ENCODE measurements around the gene ITPKB.
A peak's percentile ranks its signal among the peaks of the same experiment; 100 is the strongest.

Gene ITPKB

DNA sequence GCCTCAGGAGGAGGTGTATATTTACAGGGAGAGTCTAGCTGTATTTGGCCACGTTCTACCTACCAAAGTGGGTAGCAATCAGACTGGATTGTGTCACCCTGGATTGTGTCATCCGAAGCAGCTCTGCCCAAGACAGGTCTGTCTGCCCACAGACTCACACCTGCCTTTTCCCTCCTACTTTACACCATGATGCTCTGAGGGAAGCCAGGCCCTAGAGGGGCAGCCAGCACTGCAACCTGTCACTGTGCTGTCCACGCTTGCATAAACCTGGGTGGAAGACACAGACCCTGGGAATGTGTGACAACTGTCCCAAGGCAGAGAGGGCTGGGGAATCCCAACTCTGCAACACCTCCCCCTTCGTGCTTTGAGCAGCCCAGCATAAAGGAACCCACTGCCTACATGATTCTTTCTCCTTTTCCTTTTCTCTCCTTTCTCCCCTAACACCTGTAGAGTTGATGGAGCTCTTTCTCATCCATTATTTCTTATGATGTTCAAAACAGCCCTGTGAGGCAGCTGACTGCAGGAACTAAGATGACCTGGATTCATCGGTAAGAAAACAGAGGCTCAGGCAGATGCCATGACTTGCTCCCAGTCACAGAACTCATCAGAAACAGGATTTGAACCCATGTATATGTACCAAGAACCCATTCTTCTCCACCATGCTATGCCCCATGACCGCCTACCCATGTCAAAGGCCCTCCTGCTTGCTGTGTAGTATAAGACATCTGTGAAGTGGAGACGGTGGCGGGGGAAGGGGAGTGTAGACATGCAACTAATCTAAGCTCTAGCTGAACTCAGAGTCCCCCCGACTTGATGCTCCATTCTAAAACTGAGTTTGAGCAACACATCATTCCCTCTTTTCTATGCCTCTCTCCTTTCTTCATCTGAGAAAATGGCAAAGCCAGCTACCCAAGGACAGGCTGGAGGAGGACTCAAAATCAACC, 55.9 kb downstream of the ITPKB start:
- DNase-seq = no peak

DNA sequence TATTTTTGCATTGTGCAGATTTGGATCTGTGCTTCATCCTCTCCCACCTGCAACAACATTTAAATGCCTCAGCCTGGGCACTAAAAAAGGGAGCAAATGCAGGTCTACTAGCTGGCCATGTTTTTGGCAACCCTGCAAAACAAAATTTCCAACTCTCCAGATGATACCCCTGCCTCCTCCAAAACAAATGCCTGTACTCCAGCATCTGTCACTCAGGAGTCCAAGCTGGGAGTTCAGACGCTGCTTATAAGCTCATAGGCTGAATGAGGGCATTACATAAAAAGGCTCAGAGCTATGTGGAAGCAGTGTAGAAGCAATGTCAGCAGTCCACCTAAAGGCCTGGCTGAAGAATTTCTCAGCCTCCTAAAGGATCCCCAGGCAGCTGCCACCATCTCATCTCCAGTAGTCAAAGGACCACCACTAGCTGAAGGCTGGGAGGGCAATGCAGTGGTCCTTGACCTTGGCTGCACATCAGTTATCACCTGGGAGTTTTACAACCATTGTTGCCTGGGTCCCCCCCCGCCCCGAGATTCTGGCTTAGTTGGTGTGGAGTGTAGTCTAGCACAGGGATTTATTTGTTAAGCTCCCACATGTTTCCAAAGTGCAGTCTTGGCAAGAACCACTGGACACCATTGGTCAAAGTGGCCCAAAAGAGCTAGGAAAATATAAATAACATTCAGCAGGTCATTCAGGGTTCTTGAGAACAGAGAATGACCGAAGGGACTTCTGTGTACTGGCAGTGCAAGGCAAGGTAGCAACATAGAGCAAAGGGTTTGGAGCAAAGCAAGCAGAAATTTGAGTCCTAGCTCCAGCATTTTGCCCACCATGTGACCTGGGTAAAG, 57.2 kb downstream of the ITPKB start:
- DNase-seq = no peak

DNA sequence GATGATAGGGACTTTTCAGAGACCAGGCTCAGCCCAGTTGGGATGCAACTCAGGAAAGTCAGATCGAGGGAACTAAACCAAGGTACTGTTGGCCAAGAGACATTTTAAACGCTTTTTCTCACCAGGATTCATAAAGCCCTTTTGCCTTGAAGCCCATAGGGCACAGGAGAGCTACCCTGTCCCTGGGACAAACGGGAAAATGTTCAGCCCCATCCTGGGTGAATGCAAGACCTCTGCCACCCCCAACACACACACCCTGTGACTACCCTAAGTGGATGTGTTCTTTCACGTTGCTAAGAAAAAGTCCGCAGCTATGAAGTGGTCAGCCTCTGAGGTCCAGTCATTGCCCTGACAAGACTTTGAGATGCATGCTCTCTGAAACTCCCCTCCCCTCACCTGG, 58.4 kb downstream of the ITPKB start:
- DNase-seq = no peak

DNA sequence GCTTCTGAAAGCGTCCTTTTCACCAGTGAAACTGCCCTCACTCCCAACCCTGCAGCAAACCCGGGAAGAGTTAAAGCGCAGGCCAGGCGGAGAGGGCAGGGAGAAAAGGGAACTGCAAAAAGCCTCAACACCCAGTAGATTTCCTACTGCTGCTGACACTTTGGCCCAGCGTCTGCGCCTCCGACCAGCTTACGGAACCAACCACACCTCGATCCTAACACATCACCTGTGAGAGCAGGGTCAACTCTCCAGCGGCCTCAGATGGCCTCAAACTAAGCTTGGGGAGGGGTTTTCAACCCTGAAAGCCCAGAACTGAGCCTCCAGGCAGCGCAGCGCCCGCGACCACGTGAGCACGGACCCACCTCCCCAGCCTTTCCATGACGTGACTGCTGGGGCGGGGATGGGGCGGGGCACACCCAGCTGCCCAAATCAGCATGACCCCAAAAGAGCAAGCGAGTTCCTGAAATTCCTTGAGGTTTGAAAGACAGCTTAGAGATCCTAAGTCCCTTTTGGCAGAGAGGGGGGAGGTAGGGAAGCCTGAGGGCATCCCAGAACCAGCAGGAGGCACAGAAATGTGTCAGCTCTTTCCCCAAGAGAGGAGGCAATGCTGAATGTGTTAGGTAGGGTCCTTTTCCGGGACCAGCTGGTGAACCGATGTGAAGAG, 59.1 kb downstream of the ITPKB start:
- DNase-seq = no peak

DNA sequence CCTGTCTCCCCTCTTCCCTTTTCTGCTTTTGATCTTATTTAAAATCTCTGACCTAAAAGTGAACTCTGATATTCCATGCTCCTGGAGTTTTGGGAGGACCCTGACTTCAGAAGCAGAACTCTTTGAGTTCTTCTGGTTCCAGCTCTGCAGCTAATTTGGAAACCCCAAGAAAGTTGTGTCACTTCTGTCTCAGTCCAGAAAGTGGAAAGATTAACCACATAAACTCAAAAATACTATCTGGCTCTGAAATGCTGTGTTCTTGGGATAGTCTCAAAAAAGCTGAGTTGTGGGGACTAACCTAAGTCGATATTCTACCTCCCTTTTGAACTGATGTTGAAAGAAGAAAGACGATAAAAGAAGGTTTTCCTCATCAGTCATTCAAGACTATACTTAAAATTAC, 59.8 kb downstream of the ITPKB start:
- DNase-seq = no peak

DNA sequence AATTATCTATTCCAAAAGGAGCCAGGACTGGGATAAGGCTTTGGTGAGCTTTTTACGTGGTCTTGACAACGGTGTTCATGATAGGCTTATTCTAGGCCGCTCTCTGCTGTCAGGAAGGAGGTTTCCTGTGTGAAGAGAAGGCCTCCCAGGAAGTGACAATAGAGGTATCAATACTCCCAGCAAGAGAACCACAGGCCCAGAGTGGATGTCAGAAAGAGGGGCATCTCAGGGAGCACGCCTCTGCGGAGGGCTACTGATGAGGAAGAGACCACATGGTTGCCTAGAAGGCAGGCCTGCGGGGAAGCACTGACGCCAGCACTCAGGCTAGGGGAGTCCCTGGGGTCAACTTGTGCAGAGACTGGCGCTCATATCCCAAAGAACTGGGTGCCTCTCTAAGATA, 60.4 kb downstream of the ITPKB start:
- no peak for DNase-seq

DNA sequence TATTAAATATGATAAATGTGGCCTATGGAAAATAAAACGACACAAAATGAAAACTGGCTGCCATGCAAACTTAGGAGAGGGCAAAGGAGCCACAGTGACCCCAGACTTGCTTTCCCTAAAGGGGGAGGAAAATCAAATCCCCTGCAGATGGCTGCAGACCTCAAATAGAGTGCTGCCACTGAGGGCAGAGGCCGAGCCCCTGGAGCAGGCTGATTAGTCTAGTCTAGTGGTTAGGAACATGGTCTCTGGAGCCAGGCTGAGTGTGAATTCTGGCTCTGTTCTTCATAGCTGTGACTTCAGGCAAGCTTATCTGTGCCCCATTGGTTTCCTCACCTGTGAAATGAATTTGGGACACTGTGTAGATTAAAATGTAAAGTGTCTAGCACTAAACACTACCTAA, 60.8 kb downstream of the ITPKB start:
- DNase-seq = no peak

DNA sequence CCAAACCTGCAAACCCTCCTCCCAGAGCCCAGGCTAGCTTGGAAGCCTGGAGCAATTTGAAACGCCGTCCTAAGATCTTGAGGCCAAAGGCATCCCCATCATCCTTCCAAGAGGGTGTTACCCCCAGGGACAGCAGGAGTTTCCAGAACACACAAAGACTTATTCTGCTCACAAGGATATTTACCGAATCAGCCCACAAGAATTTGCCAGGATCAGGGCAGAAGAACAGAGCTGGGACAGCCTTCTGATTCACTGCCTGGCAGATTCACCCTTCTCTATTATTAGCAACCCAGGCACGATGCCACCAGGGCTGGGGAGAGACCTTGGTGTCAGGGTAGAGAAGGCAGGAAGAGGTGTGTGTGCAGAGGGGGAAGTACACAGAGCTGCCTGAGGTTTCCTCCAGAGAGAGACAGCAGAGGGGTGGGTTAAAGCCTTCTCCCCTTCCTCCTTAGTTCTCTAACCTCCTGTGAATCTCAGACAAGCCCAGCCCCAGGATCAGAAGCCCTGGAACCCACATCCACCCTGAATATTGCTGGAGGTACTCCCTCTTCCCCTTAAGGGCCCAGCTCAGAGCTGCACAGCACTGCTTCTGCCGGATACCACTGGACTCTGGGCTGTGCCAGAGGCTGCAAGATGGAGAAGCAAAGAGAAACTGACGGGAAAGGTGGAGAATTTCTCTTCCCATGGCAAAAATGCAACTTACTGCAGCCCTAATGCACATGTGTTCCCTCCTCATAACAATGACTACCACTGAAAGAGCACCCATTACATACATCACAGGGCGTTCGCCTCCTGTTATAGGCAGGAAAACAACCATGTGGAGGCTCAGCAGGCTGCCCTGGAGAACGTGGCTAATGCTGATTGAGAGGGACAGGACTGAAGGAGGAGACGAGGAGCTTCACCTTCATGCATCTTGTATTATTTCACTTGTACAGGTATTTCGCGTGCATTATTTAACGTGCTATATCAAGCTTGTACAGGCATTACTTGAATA, 61.8 kb downstream of the ITPKB start:
- DNase-seq = peak; percentile 29 to 40

DNA sequence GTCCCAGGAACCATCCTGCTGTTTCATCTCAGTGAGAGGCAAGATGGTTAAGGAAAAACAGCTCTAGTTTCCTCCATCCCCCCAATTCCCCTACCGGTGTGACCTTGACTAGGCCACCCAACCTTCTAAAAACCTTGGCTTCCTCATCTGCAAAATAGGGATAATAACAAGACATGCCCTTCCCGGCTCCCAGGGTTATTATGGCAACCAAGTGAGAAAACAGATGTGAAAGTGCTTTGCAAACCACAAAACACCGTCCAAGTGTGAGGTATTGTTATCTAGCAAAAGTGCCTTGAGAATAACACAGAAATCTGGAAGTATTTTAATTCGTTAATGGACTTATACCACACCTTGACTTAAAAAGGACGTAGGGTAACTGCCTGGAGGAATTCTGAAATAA, 62.7 kb downstream of the ITPKB start:
- DNase-seq = no peak

DNA sequence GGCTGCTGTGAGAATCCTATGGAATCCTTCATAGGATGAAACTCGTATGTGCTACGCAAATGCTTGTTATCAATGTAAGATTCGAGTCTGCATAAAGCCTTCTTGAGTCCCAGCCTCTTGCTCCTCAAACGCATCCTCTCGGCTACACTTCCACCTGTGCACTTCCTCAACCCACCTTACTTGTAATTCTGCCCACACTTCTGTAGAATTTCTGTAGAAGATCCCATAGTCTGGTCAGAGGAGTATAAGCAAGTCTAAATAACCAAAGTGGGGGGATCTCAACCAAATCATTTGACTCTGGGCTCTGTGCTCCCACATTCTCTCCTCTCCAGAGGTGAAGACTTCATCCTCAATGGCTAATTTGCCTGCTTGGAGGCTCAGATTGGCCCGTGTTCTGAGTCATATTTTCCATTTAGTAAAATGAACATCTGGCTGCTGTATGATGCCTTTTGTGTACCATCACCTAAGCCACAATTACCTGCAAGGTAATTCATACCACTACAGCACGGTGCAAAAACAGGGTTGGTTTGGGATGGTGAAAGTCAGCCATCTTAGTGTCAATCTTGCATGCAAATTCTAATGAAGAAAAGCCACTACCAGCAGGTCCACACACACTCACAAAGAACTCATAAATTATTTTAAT, 63.2 kb downstream of the ITPKB start:
- DNase-seq = no peak

DNA sequence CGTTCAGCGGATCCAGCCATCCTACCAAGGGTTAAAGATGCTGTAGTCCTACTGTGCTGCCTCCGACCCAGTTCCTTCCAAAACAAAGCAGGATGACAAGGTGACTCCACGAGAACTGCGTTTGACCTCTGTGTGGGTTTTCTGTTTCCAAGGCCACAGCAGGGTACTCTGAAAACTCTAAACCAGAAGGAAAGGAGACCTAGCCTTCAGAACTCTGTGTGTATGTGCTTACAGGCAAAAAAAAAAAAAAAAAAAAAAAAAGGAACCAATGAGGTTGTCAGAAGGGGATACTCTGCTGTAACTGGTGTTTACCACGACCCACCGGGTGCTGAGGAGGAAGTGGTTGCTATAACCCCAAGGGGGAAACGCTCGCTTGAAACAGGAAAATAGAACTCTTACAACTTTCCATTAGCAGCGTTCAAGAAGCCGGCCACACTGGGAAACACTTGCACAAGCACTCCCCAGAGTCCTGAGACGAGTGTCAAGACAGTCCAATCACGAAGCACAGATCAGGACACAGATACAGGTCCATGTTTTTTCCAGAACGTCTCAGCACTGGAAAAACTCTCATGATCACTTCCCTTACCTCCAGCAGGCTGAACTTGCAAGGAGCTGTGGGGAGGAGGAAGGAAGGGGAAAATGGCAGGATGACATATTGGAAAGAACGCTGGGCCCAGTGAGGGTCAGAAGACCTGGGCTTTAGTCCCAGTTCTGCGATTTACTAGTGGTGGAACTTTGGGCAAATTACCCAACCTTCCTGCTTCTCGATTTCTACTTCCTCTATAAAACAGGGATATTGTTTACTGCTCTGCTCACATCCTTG, 64.0 kb downstream of the ITPKB start:
- DNase-seq = no peak

DNA sequence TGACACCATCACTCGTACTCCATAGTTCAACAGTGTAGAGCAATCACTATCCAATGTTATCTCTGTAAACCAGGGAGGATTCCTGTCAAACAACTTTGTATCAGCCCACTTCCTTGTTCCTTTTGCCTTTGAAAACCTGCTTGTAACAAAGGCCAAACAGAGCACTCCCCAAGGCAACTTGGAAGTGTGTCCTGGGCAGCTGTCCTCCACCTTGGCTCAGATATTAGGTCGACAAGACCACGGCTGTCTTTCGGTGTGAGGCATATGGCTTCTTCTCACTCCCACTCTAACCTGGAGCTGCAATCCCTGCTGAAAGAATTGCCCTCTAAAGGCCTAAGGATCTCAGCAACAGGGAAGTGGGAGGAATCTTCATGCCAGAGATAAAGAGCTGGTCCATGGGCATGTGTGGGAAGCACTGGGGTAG, 66.7 kb downstream of the ITPKB start:
- no peak for DNase-seq

DNA sequence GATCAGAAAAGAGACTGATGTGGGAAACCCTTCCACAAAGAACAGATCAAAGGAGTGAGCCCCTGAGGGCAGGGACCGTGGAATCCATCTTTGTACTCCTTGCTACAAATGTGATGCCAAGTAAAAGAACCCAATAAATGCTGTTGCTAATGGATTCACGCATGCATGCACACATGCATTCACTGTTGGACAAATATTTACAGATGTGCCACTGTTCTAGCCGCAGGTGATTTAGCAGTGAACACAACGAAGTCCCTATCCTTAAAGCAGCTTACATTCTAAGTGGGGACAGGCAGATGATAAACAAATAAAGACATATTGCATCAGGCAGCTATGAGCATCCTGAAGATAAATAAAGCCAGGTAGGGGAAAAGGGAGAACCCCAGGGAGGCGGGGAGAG, 67.8 kb downstream of the ITPKB start:
- peak; percentile 20 to 31 for DNase-seq

DNA sequence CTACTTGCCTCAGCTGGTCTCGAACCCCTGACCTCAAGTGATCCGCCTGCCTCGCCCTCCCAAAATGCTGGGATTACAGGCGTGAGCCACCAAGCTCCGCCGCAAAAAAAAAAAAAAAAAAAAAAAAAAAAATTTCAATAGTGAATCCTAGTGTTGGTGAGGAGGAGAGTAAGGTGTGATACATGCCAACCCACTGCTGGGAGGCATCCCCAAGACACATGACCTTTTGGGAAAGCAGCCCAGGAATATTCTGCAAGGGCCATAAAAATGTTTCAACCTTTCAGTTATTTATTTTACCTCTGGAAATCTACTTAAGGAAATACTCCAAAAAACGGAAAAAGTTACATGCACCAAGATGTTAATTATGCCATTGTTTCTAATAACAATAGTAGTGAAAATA, 69.0 kb downstream of the ITPKB start:
- DNase-seq = no peak

DNA sequence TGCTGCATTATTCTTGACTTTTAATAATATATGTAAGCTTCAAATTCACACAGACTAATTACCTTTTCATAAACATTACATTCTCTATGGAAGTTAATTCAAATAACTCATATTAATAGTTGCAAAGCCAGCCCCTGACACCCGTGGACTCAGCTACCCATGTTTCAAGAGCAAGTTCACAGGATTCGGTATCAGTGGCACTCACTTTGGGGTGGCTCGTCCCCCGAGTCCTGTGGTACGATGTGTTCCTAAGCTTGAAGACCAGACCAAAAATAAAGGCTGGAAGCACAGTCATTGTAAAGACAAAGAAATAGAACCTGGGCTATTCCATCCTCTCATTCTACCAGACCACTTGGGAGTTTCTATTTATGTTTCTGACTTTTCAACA, 70.9 kb downstream of the ITPKB start:
- DNase-seq = no peak

DNA sequence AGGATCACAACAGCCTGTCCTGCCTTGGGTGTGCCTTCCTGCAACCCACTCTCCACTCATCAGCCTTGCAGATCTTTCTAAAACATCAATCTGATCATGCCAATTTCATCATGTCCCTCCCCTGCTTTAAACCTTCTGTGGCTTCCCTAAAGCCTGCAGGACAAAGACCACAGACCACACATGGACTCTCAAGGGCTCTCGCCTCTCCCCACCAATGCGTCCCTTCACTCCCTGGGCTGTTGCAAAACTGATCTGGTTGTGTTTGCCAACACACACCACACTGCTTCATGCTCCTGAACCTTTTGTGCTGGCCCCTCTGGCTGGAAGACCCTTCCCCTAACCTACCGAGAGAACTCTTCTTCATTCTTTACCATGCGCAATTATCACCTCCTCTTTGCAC, 72.4 kb downstream of the ITPKB start:
- DNase-seq = no peak

DNA sequence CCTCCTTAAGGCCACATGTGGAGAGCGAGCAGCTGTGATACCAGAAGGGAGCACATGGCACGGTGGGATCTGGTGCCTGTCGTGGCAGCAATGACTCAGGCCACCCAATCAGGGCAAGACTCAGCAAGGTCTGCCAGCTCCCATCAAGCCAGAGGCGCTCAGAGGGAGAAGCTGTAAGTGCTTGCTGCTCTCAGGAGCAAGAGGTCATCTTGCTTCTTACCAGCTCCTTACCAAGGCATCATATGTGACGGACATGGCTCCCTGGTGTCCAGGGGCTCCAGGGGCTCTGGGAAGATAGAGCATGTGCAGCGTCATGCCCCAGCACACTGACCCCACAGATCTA, 72.9 kb downstream of the ITPKB start:
- DNase-seq = no peak

DNA sequence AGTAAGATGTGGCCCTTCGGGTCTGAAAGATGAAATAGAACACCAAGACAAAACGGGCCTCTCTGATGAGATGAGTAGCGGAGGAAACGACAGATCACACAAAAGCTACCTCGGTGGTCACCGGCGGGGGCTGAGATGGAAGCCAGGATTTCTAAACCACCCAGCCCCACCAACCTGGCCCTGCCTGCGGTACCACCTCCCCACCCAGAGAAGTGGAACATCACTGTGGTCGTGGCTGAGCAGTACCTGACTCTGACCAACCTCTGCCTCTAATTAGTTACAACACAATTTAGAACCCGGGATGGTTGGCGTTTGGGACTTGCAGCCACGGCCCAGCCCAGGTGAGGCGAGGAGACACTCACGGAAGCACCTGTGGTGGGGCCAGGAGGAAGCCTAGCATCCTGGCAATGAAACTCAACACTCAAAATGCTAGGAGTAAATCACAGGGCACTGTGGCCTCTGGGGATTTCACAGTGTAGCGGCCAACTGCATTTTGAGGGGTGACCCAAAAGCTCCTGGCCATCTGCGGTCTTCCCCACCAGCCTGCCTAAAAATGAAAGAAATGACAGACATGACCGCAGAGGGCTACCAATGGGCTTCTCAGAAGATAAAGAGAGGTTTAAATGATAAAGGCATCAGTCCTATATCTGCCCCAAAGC, 73.4 kb downstream of the ITPKB start:
- no peak for DNase-seq

DNA sequence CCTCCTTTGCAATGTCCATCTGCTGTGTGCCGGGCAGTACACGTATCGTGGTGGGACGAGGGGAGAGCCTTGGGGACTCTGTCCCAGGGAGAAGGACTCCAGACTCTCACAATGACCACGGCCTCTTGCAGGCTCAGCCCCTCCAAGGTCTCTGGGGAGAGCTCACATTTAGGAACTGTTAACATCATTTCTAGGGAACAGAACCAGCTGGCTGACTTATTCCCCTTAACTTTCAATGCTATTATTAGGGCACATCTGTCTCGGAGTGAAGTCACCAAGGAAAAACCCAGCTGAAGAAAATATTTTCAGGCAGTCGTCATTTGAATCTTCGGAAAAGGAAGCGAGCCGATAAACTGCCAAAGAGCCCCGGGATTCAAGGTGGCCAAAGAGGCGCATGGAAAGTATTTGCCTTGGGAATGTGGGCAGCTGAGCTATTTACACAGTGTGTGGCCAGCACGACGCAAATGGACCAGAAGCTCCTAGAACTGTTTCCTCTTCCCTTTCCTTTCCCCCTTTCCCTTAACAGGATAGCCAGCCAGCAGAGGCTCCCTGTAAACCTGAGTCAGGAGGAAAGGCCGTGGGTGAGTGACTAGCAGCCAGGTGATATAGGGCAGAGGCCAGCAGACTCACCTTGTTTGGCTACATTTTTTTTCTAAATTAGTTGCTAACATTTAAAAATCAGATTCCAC, 74.5 kb downstream of the ITPKB start:
- DNase-seq = no peak

DNA sequence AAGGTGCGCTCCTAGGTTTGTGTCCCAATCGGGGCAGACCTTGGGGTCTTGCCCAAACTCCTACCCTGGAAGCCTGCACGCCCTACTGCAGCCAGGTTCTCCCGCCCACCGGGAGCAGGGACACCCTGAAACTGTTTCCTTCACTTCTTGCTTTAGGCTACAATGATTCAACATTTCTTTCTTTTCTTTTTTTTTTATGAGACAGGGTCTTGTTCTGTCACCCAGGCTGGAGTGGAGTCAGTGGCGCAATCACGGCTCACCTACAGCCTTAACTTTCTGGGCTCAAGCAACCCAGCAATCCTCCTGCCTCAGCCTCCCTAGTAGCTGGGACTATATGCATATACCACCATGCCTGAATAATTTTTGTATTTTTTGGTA, 75.8 kb downstream of the ITPKB start:
- DNase-seq = no peak

Data from SHP77 (cell line).